H1 (cell line): ENCODE results near the gene TLCD3B. TPM values are rescaled to one million over a fixed set of nuclear protein-coding genes. Genes with fewer than 3 reads are reported as not detected.

Experiments used
- CTCF ChIA-PET: fragments of 300-600 bp; sonication (Branson Sonifier 250); formaldehyde crosslinking; loops from one replicate; lab custom pipeline; 2021; ENCODE audit not compliant: partially characterized antibody; lab: Charles Lee
- POLR2A ChIA-PET: fragments of 300-600 bp; sonication (Branson Sonifier 250); formaldehyde crosslinking; loops from one replicate; lab custom pipeline; 2021; ENCODE audit warnings: inconsistent platforms; ENCODE audit not compliant: partially characterized antibody; lab: Charles Lee
- DNase-seq, 2 experiments: peaks; one replicate each; pipeline versions ENCODE4 v3.0.0 to v3.0.0-alpha.2; 2010 to 2022; ENCODE audit warnings: low spot score in 2 of 2, low read depth in 1 of 2, mixed read lengths in 1 of 2
- FAIRE-seq: peaks from 2 replicates; lab custom pipeline; 2011; peaks lifted over from hg19 to GRCh38; lab: Jason Lieb, UNC
- H2AFZ ChIP-seq: 2 replicates; pipeline ENCODE4 v1.8.1; 2012; ENCODE audit warnings: low read length, inconsistent platforms
- H2AK5ac ChIP-seq: 2 replicates; pipeline ENCODE4 v1.6.1; 2013; ENCODE audit warnings: low read depth, low read length
- H2BK120ac ChIP-seq: replicated peaks from 2 replicates; pipeline ENCODE3; 2013; ENCODE audit warnings: low read depth, low read length, inconsistent platforms
- H2BK12ac ChIP-seq: 2 replicates; pipeline ENCODE4 v1.6.1; 2013; ENCODE audit warnings: low read depth, low read length
- H2BK15ac ChIP-seq: 2 replicates; pipeline ENCODE4 v1.6.1; 2013; ENCODE audit warnings: low read length
- H2BK20ac ChIP-seq: 2 replicates; pipeline ENCODE4 v1.6.1; 2013; ENCODE audit warnings: low read length
- H2BK5ac ChIP-seq: 2 replicates; pipeline ENCODE4 v1.6.1; 2013; ENCODE audit warnings: low read depth, low read length
- H3K14ac ChIP-seq: 2 replicates; pipeline ENCODE4 v1.6.1; 2013; ENCODE audit warnings: inconsistent platforms; ENCODE audit not compliant: insufficient read length
- H3K18ac ChIP-seq: 2 replicates; pipeline ENCODE4 v1.6.1; 2013; ENCODE audit warnings: low read length; ENCODE audit errors: extremely low read depth
- H3K23ac ChIP-seq: 2 replicates; pipeline ENCODE4 v1.6.1; 2013; ENCODE audit warnings: inconsistent platforms; ENCODE audit not compliant: insufficient read length
- H3K23me2 ChIP-seq: 2 replicates; pipeline ENCODE4 v1.6.1; 2013; ENCODE audit warnings: low read depth, low read length
- H3K27ac ChIP-seq: 2 replicates; pipeline ENCODE4 v1.6.1; 2011; ENCODE audit warnings: low read depth, low read length, inconsistent platforms
- H3K27me3 ChIP-seq, 4 experiments: replicated peaks in 1 of 4; 1 replicate in 1 of 4; 2 replicates in 3 of 4; pipeline versions ENCODE4 v1.6.1 to v1.8.1; 2011 to 2013; ENCODE audit warnings: low read length in 3 of 4, mild to moderate bottlenecking in 3 of 4, inconsistent platforms in 2 of 4, mixed read lengths in 2 of 4, moderate library complexity in 1 of 4; ENCODE audit not compliant: control insufficient read depth in 3 of 4, insufficient read depth in 3 of 4; ENCODE audit errors: extremely low read depth in 1 of 4
- H3K36me3 ChIP-seq, 4 experiments: 2 replicates each; pipeline versions ENCODE4 v1.6.1 to v1.8.1; 2011 to 2013; ENCODE audit warnings: mild to moderate bottlenecking in 4 of 4, low read length in 3 of 4, moderate library complexity in 2 of 4, control low read depth in 1 of 4, inconsistent platforms in 1 of 4; ENCODE audit not compliant: insufficient read depth in 4 of 4, control insufficient read depth in 2 of 4
- H3K4ac ChIP-seq: replicated peaks from 2 replicates; pipeline ENCODE3; 2013; ENCODE audit warnings: low read length, low read depth, mixed read lengths, inconsistent platforms; ENCODE audit not compliant: insufficient read length
- H3K4me1 ChIP-seq, 4 experiments: replicated peaks in 1 of 4; 1 replicate in 1 of 4; 2 replicates in 3 of 4; pipeline versions ENCODE4 v1.6.1 to v1.8.1; 2011 to 2013; ENCODE audit warnings: low read length in 3 of 4, inconsistent platforms in 2 of 4, mixed read lengths in 1 of 4; ENCODE audit not compliant: insufficient read depth in 4 of 4, control insufficient read depth in 3 of 4
- H3K4me2 ChIP-seq, 2 experiments: 2 replicates each; pipeline versions ENCODE4 v1.6.1 to v1.8.1; 2011 to 2013; ENCODE audit warnings: low read depth in 2 of 2, low read length in 2 of 2, control low read depth in 1 of 2, inconsistent platforms in 1 of 2, mild to moderate bottlenecking in 1 of 2; ENCODE audit not compliant: insufficient read depth in 1 of 2
- H3K4me3 ChIP-seq, 4 experiments: fragments of 200-600, 300-600 bp in 1 of 4; sonication (generic), shearing (Covaris generic), sonication (Bioruptor Twin) in 1 of 4; 2 replicates each; pipeline versions ENCODE4 v1.5.1 to v1.8.1; 2011 to 2016; ENCODE audit warnings: low read length in 4 of 4, low read depth in 3 of 4, control low read depth in 2 of 4, inconsistent platforms in 2 of 4, mild to moderate bottlenecking in 2 of 4, mixed read lengths in 1 of 4, moderate library complexity in 1 of 4; ENCODE audit not compliant: insufficient read depth in 2 of 4; ENCODE audit errors: extremely low read depth in 1 of 4
- H3K56ac ChIP-seq: replicated peaks from 2 replicates; pipeline ENCODE3; 2013; ENCODE audit warnings: low read depth, mild to moderate bottlenecking, mixed read lengths, low read length, inconsistent platforms; ENCODE audit not compliant: insufficient read length
- H3K79me1 ChIP-seq: 2 replicates; pipeline ENCODE4 v1.6.1; 2013; ENCODE audit warnings: low read depth, low read length, control low read depth
- H3K79me2 ChIP-seq, 2 experiments: 2 replicates each; pipeline versions ENCODE4 v1.6.1 to v1.8.1; 2012 to 2013; ENCODE audit warnings: low read length in 2 of 2, mild to moderate bottlenecking in 2 of 2, inconsistent platforms in 1 of 2; ENCODE audit not compliant: insufficient read depth in 2 of 2, control insufficient read depth in 1 of 2
- H3K9ac ChIP-seq, 4 experiments: replicated peaks in 1 of 4; 1 replicate in 1 of 4; 2 replicates in 3 of 4; pipeline versions ENCODE4 v1.6.1 to v1.8.1; 2011 to 2013; ENCODE audit warnings: low read depth in 3 of 4, low read length in 3 of 4, control low read depth in 2 of 4, mild to moderate bottlenecking in 2 of 4, moderate library complexity in 2 of 4, inconsistent platforms in 1 of 4; ENCODE audit errors: extremely low read depth in 1 of 4
- H3K9me3 ChIP-seq, 2 experiments: 2 replicates each; pipeline versions ENCODE4 v1.6.1 to v1.8.1; 2012 to 2013; ENCODE audit warnings: mild to moderate bottlenecking in 2 of 2, moderate library complexity in 2 of 2, control low read depth in 1 of 2, inconsistent platforms in 1 of 2, low read depth in 1 of 2, low read length in 1 of 2, mixed read lengths in 1 of 2; ENCODE audit not compliant: insufficient read depth in 2 of 2
- H4K20me1 ChIP-seq, 2 experiments: replicated peaks in 1 of 2; 2 replicates each; pipeline versions ENCODE3 to v1.8.1; 2011 to 2013; ENCODE audit warnings: inconsistent platforms in 2 of 2, low read length in 2 of 2, mild to moderate bottlenecking in 1 of 2; ENCODE audit not compliant: insufficient read depth in 2 of 2, control insufficient read depth in 1 of 2
- H4K5ac ChIP-seq: 2 replicates; pipeline ENCODE4 v1.6.1; 2013; ENCODE audit warnings: low read length, low read depth, mixed read lengths, inconsistent platforms; ENCODE audit not compliant: insufficient read length
- H4K8ac ChIP-seq: 2 replicates; pipeline ENCODE4 v1.8.0; 2013; ENCODE audit warnings: mild to moderate bottlenecking, moderate library complexity, low read length, inconsistent platforms; ENCODE audit not compliant: insufficient read depth; ENCODE audit errors: extremely low read depth
- H4K91ac ChIP-seq: replicated peaks from 2 replicates; pipeline ENCODE3; 2013; ENCODE audit warnings: low read length, mixed read lengths, inconsistent platforms; ENCODE audit not compliant: insufficient read length
- WGBS, 2 experiments: shearing (Covaris generic) in 1 of 2; methylation state at CpG; one replicate each; pipeline versions ENCODE4 v1.1.6 to v1.1.7; 2013 to 2015; ENCODE audit warnings: low lambda C conversion rate in 2 of 2, mixed read lengths in 2 of 2, inconsistent platforms in 1 of 2, low coverage in 1 of 2, missing lambda C conversion rate in 1 of 2; ENCODE audit not compliant: insufficient replicate concordance in 2 of 2, insufficient coverage in 1 of 2, insufficient read length in 1 of 2; ENCODE audit errors: extremely low coverage in 1 of 2, missing lambda C conversion rate in 1 of 2; 5-methylcytosine and 5-hydroxymethylcytosine counted together
- polyA plus RNA-seq, 7 experiments: library from polyadenylated mRNA; depleted of rRNA in 3 of 7; stranded (reverse) in 5 of 7; unstranded in 2 of 7; fragments of >200 nt in 5 of 7; fragments of 200-250 nt in 2 of 7; gene quantifications; 1 replicate in 5 of 7; 2 replicates in 1 of 7; 4 replicates in 1 of 7; pipeline versions ENCODE4 v1.2.1 to v1.2.3, GENCODE V29; 2011 to 2013; ENCODE audit warnings: missing spikeins in 2 of 7, mixed read lengths in 2 of 7
- total RNA-seq: library from RNA; stranded (reverse); fragmentation: NEBNext Ultra II Directional; extraction: Animal tissue kit (Norgen Biotek cat#: 25700); gene quantifications from 2 replicates; pipeline ENCODE4 v1.2.1, GENCODE V29; 2021

Gene TLCD3B
- total and polyA plus RNA-seq, 2 of the 8 experiments (the other 6 are each of a cell fraction or from before 2014, with no cell fraction given), result 15.2 to 26.9 TPM

- no peak overlapping the region for H2BK120ac ChIP-seq
- no peak overlapping the region for H2BK20ac ChIP-seq
- 0 out of 2 replicates have a peak, but pooled peaks cover 2% of the 10 kb centered on the region for H3K79me1 ChIP-seq
- no peak overlapping the region for H4K8ac ChIP-seq
- no peaks in the 10 kb centered on the region for H3K27me3 ChIP-seq
- no peak for DNase-seq
- H3K79me2 ChIP-seq, result no peaks in the 10 kb centered on the region
- no peak overlapping the region for H2AFZ ChIP-seq
- ChIA-PET CTCF (interaction anchor here (0.9 to 1.8 kb wide), 4 partner anchors 9 to 48 kb away, joined by 3 to 7 read pairs (median 3); no protein-coding TSS in a partner anchor), POLR2A (interaction anchor here (1.3 to 2.7 kb wide), 2 partner anchors 11 to 78 kb away, joined by 4 to 8 read pairs; partner anchors contain the start of gene TAOK2)
- H3K14ac ChIP-seq, result no peak overlapping the region
- H3K4me1 ChIP-seq, result no peaks in the 10 kb centered on the region
- no peak overlapping the region for H3K4me3 ChIP-seq
- no peaks in the 10 kb centered on the region for H4K20me1 ChIP-seq
- H3K23me2 ChIP-seq, result no peaks in the 10 kb centered on the region
- H3K9me3 ChIP-seq, result no peaks in the 10 kb centered on the region
- no peak overlapping the region for H2BK15ac ChIP-seq
- no peak for FAIRE-seq
- H3K23ac ChIP-seq, result no peak overlapping the region
- H2BK5ac ChIP-seq, result no peak overlapping the region
- H3K4me2 ChIP-seq, result no peak overlapping the region
- H4K91ac ChIP-seq, result no peak overlapping the region
- H3K56ac ChIP-seq, result no peak overlapping the region
- H3K27ac ChIP-seq, result no peak overlapping the region
- H3K4ac ChIP-seq, result no peak overlapping the region
- no peak overlapping the region for H3K9ac ChIP-seq
- no peak overlapping the region for H4K5ac ChIP-seq
- H2AK5ac ChIP-seq, result no peak overlapping the region
- H3K18ac ChIP-seq, result no peak overlapping the region
- H3K36me3 ChIP-seq, result peaks cover 14 to 77% (median 59%) of the 10 kb centered on the region in 4 experiments
- WGBS, 2 experiments, result 84% methylated on average over 6 of the region's 6 CpGs; no CpG with 5 or more reads in 1 of the 2 experiments
- H2BK12ac ChIP-seq, result no peak overlapping the region
Observed at GRCh38 chr16:29984137-29984763, 46.8 kb downstream of the TLCD3B start.
